ENCODE results near the gene IP6K1. TPM values are rescaled to one million over a fixed set of nuclear protein-coding genes. Genes with fewer than 3 reads are reported as not detected.
A peak's percentile ranks its signal among the peaks of the same experiment; 100 is the strongest.

IP6K1 gene
- total RNA-seq, 1 donor from 2014 or later, result 46.4 TPM

- Mint-ChIP-seq H3K9me3 (no peaks in the 10 kb centered on the region), H3K36me3 (no peaks in the 10 kb centered on the region), H3K4me1 (peaks cover 54% of the 10 kb centered on the region), H3K27ac (peak overlapping the region; percentile 74), H3K27me3 (ENCODE audit: low read depth) (peaks cover 27% of the 10 kb centered on the region), H3K4me3 (peak overlapping the region; percentile 81)
- DNase-seq (ENCODE audit: low spot score in 2 of 2, unreplicated experiment in 2 of 2), result no peak
- TF ChIP-seq CTCF (IDR thresholded peaks at IDR 0.05; ENCODE audit: unreplicated experiment), result no peak
Measured at GRCh38 chr3:49804141-49805041, 18.0 kb upstream of the IP6K1 start.

GRCh38 chr3:49803465-49804140 is 17.3 kb upstream of the IP6K1 start:
- Mint-ChIP-seq H3K27ac (peak overlapping the region; percentile 74), H3K36me3 (no peaks in the 10 kb centered on the region), H3K27me3 (ENCODE audit: low read depth) (peaks cover 27% of the 10 kb centered on the region), H3K4me3 (peak overlapping the region; percentile 81), H3K4me1 (peaks cover 52% of the 10 kb centered on the region), H3K9me3 (no peaks in the 10 kb centered on the region)
- no peak for DNase-seq (ENCODE audit: low spot score in 2 of 2, unreplicated experiment in 2 of 2)
- no peak for TF ChIP-seq CTCF (IDR thresholded peaks at IDR 0.05; ENCODE audit: unreplicated experiment)

- TF ChIP-seq CTCF (IDR thresholded peaks at IDR 0.05; ENCODE audit: unreplicated experiment), result peak; percentile 82
- Mint-ChIP-seq H3K9me3 (no peaks in the 10 kb centered on the region), H3K4me1 (peaks cover 45% of the 10 kb centered on the region), H3K27ac (peak within 1 kb of the TSS; percentile 83), H3K27me3 (ENCODE audit: low read depth) (peaks cover 27% of the 10 kb centered on the region), H3K4me3 (peak within 1 kb of the TSS; percentile 81), H3K36me3 (no peaks in the 10 kb centered on the region)
- DNase-seq (ENCODE audit: low spot score in 2 of 2, unreplicated experiment in 2 of 2), result peak; percentile 71 to 89
Measured at GRCh38 chr3:49802719-49803464, 16.6 kb upstream of the IP6K1 start, which contains the start of gene INKA1. TSS of gene INKA1 (plus strand) at chr3:49803261. CDS start at chr3:49803393, 132 bp downstream.

- Mint-ChIP-seq H3K27ac (no peak overlapping the region), H3K27me3 (ENCODE audit: low read depth) (peaks cover 27% of the 10 kb centered on the region), H3K9me3 (no peaks in the 10 kb centered on the region), H3K4me3 (no peak overlapping the region), H3K36me3 (no peaks in the 10 kb centered on the region), H3K4me1 (peaks cover 28% of the 10 kb centered on the region)
- no peak for DNase-seq (ENCODE audit: low spot score in 2 of 2, unreplicated experiment in 2 of 2)
- TF ChIP-seq CTCF (IDR thresholded peaks at IDR 0.05; ENCODE audit: unreplicated experiment), result no peak
Measured at GRCh38 chr3:49801160-49801559, 14.8 kb upstream of the IP6K1 start.

GRCh38 chr3:49799761-49800160 is 13.4 kb upstream of the IP6K1 start, which contains the start of gene CDHR4:
TSS of gene CDHR4 (minus strand) at chr3:49799873. CDS start at chr3:49799812, 61 bp downstream.
- Mint-ChIP-seq H3K27me3 (ENCODE audit: low read depth) (peaks cover 27% of the 10 kb centered on the region), H3K9me3 (no peaks in the 10 kb centered on the region), H3K27ac (no peak within 1 kb of the TSS), H3K4me3 (no peak within 1 kb of the TSS), H3K4me1 (peaks cover 15% of the 10 kb centered on the region), H3K36me3 (no peaks in the 10 kb centered on the region)
- TF ChIP-seq CTCF (IDR thresholded peaks at IDR 0.05; ENCODE audit: unreplicated experiment), result no peak
- no peak for DNase-seq (ENCODE audit: low spot score in 2 of 2, unreplicated experiment in 2 of 2)

All from mesothelial cell of epicardium (in vitro differentiated cells).